Transverse colon (tissue), 4 donors: ENCODE measurements around the gene AGAP1.

Source experiments
- CTCF ChIP-seq, 5 experiments: fragments of 200-600 bp in 3 of 5; fragments of 450-650 bp in 2 of 5; sonication (generic) in 3 of 5; IDR thresholded peaks; 1 replicate in 2 of 5; 2 replicates in 3 of 5; pipeline ENCODE4 v1.5.1; 2016 to 2017; ENCODE audit warnings: antibody characterized with exemption in 5 of 5, inconsistent platforms in 3 of 5, mild to moderate bottlenecking in 2 of 5, moderate library complexity in 1 of 5
- POLR2AphosphoS5 ChIP-seq, 3 donors: sonication (generic); formaldehyde crosslinking; IDR thresholded peaks; one replicate each; pipeline ENCODE4 v1.6.1; 2016; ENCODE audit warnings: antibody characterized with exemption in 3 of 3

- TF ChIP-seq POLR2AphosphoS5 (IDR thresholded peaks at IDR 0.05) (no peak), CTCF (IDR thresholded peaks at IDR 0.05) (no peak)
Observed at GRCh38 chr2:235639885-235640284, 146.0 kb downstream of the AGAP1 start.
